NCI-H1694 treated with DMSO at 0.1 percent for 48 hours (cell line): Measurements from ENCODE around the gene SLC6A11.

Source experiments
- DNase-seq: peaks from one replicate; lab custom pipeline; 2025; lab: John Stamatoyannopoulos, UW

SLC6A11 gene

GRCh38 chr3:10930666-10931040 lies 114.6 kb downstream of the SLC6A11 start:
- DNase-seq: no peak

GRCh38 chr3:10932596-10932995 lies 116.6 kb downstream of the SLC6A11 start:
- no peak for DNase-seq

GRCh38 chr3:10933021-10933420 lies 117.0 kb downstream of the SLC6A11 start:
- no peak for DNase-seq

GRCh38 chr3:10933470-10933804 lies 117.4 kb downstream of the SLC6A11 start:
- no peak for DNase-seq

- DNase-seq: no peak
Measured at GRCh38 chr3:10933805-10934481, 117.9 kb downstream of the SLC6A11 start.

GRCh38 chr3:10935028-10935427 lies 119.0 kb downstream of the SLC6A11 start:
- no peak for DNase-seq

- DNase-seq: no peak
Measured at GRCh38 chr3:10935846-10936631, 120.0 kb downstream of the SLC6A11 start.

- DNase-seq: no peak
Measured at GRCh38 chr3:10936686-10937085, 120.7 kb downstream of the SLC6A11 start.

GRCh38 chr3:10937141-10937825 lies 121.3 kb downstream of the SLC6A11 start:
- DNase-seq: no peak

GRCh38 chr3:10939556-10939955 lies 123.5 kb downstream of the SLC6A11 start:
- DNase-seq: no peak

- no peak for DNase-seq
Measured at GRCh38 chr3:10940106-10940505, 124.1 kb downstream of the SLC6A11 start.

- no peak for DNase-seq
Measured at GRCh38 chr3:10941972-10942371, 125.9 kb downstream of the SLC6A11 start.

GRCh38 chr3:10942690-10943205 lies 126.7 kb downstream of the SLC6A11 start:
- no peak for DNase-seq

- no peak for DNase-seq
Measured at GRCh38 chr3:10944866-10945265, 128.8 kb downstream of the SLC6A11 start.

- DNase-seq: no peak
Measured at GRCh38 chr3:10945683-10946287, 129.8 kb downstream of the SLC6A11 start.

GRCh38 chr3:10946526-10946925 lies 130.5 kb downstream of the SLC6A11 start:
- DNase-seq: no peak

GRCh38 chr3:10948326-10948725 lies 132.3 kb downstream of the SLC6A11 start:
- DNase-seq: no peak

GRCh38 chr3:10949197-10949596 lies 133.2 kb downstream of the SLC6A11 start:
- no peak for DNase-seq

GRCh38 chr3:10950476-10951294 lies 134.7 kb downstream of the SLC6A11 start:
- DNase-seq: no peak

GRCh38 chr3:10951295-10951926 lies 135.4 kb downstream of the SLC6A11 start:
- DNase-seq: no peak

- no peak for DNase-seq
Measured at GRCh38 chr3:10952525-10952924, 136.5 kb downstream of the SLC6A11 start.
